ENCODE data around the gene HMOX1.

GRCh38 chr22:35424081-35424480 is 43.2 kb downstream of the HMOX1 start:
- TF ChIP-seq CTCF (IDR thresholded peaks at IDR 0.05): no peak
- no peak for TF ChIP-seq POLR2A (IDR thresholded peaks at IDR 0.05)

Measured in adrenal gland (tissue), 5 donors.